Lung (tissue), 12 donors: ENCODE results near the gene STK38. TPM values are rescaled to one million over a fixed set of nuclear protein-coding genes. Genes with fewer than 3 reads are reported as not detected.

Experiments used
- ATAC-seq: fragments of 200-7000 bp; cut with Tn5 transposase; one replicate; pipeline ENCODE4 v1.9.1; 2020; ENCODE audit warnings: moderate number of reproducible peaks; ENCODE audit not compliant: insufficient read depth, low FRiP score
- DNase-seq, 3 donors: peaks; one replicate each; pipeline ENCODE4 v3.0.0-alpha.2; 2013 to 2017
- H3K27ac ChIP-seq, 2 donors: one replicate each; pipeline ENCODE4 v1.5.1; 2013; ENCODE audit warnings: mild to moderate bottlenecking in 2 of 2, moderate library complexity in 2 of 2, control low read depth in 1 of 2, inconsistent platforms in 1 of 2, low read depth in 1 of 2, low read length in 1 of 2
- H3K27me3 ChIP-seq, 3 donors: one replicate each; pipeline ENCODE4 v1.5.1; 2013; ENCODE audit warnings: low read length in 2 of 3; ENCODE audit not compliant: control insufficient read depth in 3 of 3, insufficient read depth in 3 of 3
- H3K36me3 ChIP-seq, 4 donors: one replicate each; pipeline ENCODE4 v1.5.1; 2013; ENCODE audit warnings: low read length in 4 of 4, mild to moderate bottlenecking in 1 of 4, moderate library complexity in 1 of 4; ENCODE audit not compliant: control insufficient read depth in 4 of 4, insufficient read depth in 4 of 4
- H3K4me1 ChIP-seq, 5 donors: one replicate each; pipeline ENCODE4 v1.5.1; 2013; ENCODE audit warnings: low read length in 5 of 5, mild to moderate bottlenecking in 2 of 5, moderate library complexity in 1 of 5; ENCODE audit not compliant: control insufficient read depth in 5 of 5, insufficient read depth in 5 of 5
- H3K4me3 ChIP-seq: one replicate; pipeline ENCODE4 v1.5.1; 2013; ENCODE audit warnings: mild to moderate bottlenecking, control low read depth, moderate library complexity
- H3K9ac ChIP-seq, 2 donors: one replicate each; pipeline ENCODE4 v1.5.1; 2013; ENCODE audit warnings: low read length in 2 of 2, control low read depth in 1 of 2; ENCODE audit not compliant: insufficient read depth in 1 of 2
- H3K9me3 ChIP-seq, 4 donors: one replicate each; pipeline ENCODE4 v1.5.1; 2013; ENCODE audit warnings: low read length in 3 of 4, mild to moderate bottlenecking in 1 of 4, moderate library complexity in 1 of 4; ENCODE audit not compliant: control insufficient read depth in 4 of 4, insufficient read depth in 3 of 4
- WGBS, 2 donors: extraction: QIAGEN DNeasy Blood & Tissue Kit; methylation state at CpG; one replicate each; pipeline ENCODE4 v1.1.7; 2013; 5-methylcytosine and 5-hydroxymethylcytosine counted together
- polyA plus RNA-seq, 2 donors: library from polyadenylated mRNA; stranded (reverse); fragments of 200-250 nt; gene quantifications; one replicate each; pipeline ENCODE4 v1.2.1, GENCODE V29; 2013
- total RNA-seq, 2 donors: library from RNA; depleted of rRNA in 1 of 2; stranded (reverse); fragments of >200 nt in 1 of 2; gene quantifications; one replicate each; pipeline ENCODE4 v1.2.1, GENCODE V29; 2014 to 2021
- TF ChIP-seq, protein P1 (sequence below): IDR thresholded peaks from 2 replicates; pipeline ENCODE4 v1.5.1; 2012; ENCODE audit warnings: mild to moderate bottlenecking; ENCODE audit errors: control extremely low read depth, extremely low read depth
- donor health status: control.
- donor health status: control.
- donor health status: Bipolar disorder and iron deficiency.
- donor health status: healthy.
- donor health status: DM: yes; HTN: yes; CAD: no.

The STK38 gene
- total and polyA plus RNA-seq, 4 donors = 16.7 to 36.1 (median 22.8) TPM

GRCh38 chr6:36525346-36525745 lies 21.9 kb downstream of the STK38 start:
- 69 to 84% methylated on average over 2 of the region's 2 CpGs for WGBS, 2 donors
- DNase-seq (no peak), ATAC-seq (no peak)
- TF ChIP-seq, protein P1, sequence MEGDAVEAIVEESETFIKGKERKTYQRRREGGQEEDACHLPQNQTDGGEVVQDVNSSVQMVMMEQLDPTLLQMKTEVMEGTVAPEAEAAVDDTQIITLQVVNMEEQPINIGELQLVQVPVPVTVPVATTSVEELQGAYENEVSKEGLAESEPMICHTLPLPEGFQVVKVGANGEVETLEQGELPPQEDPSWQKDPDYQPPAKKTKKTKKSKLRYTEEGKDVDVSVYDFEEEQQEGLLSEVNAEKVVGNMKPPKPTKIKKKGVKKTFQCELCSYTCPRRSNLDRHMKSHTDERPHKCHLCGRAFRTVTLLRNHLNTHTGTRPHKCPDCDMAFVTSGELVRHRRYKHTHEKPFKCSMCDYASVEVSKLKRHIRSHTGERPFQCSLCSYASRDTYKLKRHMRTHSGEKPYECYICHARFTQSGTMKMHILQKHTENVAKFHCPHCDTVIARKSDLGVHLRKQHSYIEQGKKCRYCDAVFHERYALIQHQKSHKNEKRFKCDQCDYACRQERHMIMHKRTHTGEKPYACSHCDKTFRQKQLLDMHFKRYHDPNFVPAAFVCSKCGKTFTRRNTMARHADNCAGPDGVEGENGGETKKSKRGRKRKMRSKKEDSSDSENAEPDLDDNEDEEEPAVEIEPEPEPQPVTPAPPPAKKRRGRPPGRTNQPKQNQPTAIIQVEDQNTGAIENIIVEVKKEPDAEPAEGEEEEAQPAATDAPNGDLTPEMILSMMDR = no peak
- Histone ChIP-seq H3K36me3 (peaks cover 12 to 33% (median 13%) of the 10 kb centered on the region in 4 donors), H3K9me3 (no peaks in the 10 kb centered on the region), H3K9ac (no peak overlapping the region), H3K27ac (no peak overlapping the region), H3K4me1 (peaks cover 0 to 12% (median 0%) of the 10 kb centered on the region in 5 donors), H3K4me3 (no peak overlapping the region), H3K27me3 (no peaks in the 10 kb centered on the region)

DNA sequence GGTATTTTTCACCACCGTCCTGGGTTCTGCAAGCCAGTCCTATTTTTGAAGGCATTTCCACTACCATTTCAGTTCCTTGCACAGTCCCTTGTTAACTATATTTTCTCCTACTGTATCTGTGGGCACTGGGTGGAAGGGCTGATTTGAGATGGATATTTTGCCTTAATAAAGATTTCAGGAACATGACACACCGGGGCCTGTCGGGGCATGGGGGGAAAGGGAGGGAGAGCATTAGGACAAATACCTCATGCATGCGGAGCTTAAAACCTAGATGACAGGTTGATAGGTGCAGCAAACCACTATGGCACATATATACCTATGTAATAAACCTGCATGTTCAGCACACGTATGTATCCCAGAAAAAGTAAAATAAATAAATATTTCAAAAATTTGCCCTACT lies 22.4 kb downstream of the STK38 start:
- TF ChIP-seq, protein P1 = no peak
- peaks cover 0 to 12% (median 0%) of the 10 kb centered on the region in 5 donors for H3K4me1 ChIP-seq
- peaks cover 12 to 37% (median 13%) of the 10 kb centered on the region in 4 donors for H3K36me3 ChIP-seq
- ATAC-seq = no peak
- WGBS, 2 donors = 87 to 96% methylated on average over 5 of the region's 5 CpGs
- no peaks in the 10 kb centered on the region for H3K9me3 ChIP-seq
- no peak for DNase-seq
- H3K4me3 ChIP-seq = no peak overlapping the region
- H3K27ac ChIP-seq = no peak overlapping the region
- H3K9ac ChIP-seq = no peak overlapping the region
- H3K27me3 ChIP-seq = no peaks in the 10 kb centered on the region

- ATAC-seq (no peak), DNase-seq (no peak)
- Histone ChIP-seq H3K9me3 (no peaks in the 10 kb centered on the region), H3K4me1 (peaks cover 0 to 12% (median 0%) of the 10 kb centered on the region in 5 donors), H3K4me3 (no peak overlapping the region), H3K9ac (no peak overlapping the region), H3K27ac (no peak overlapping the region), H3K27me3 (no peaks in the 10 kb centered on the region), H3K36me3 (peaks cover 14 to 44% (median 14%) of the 10 kb centered on the region in 4 donors)
- 85 to 86% methylated on average over 6 of the region's 6 CpGs for WGBS, 2 donors
- TF ChIP-seq, protein P1 = no peak
These were observed 23.3 kb downstream of the STK38 start for GRCh38 chr6:36523936-36524499.

- peaks cover 14 to 44% (median 15%) of the 10 kb centered on the region in 4 donors for H3K36me3 ChIP-seq
These were observed 23.8 kb downstream of the STK38 start for GRCh38 chr6:36523451-36523850.

More at GRCh38 chr6:36523451-36523850, 23.8 kb downstream of the STK38 start:
- no peak overlapping the region for H3K27ac ChIP-seq
- peaks cover 0 to 7% (median 0%) of the 10 kb centered on the region in 5 donors for H3K4me1 ChIP-seq
- ATAC-seq (no peak), DNase-seq (no peak)
- no peak overlapping the region for H3K4me3 ChIP-seq
- TF ChIP-seq, protein P1 = no peak
- H3K27me3 ChIP-seq = no peaks in the 10 kb centered on the region
- WGBS, 2 donors = 94 to 96% methylated on average over 8 of the region's 8 CpGs
- H3K9me3 ChIP-seq = no peaks in the 10 kb centered on the region
- no peak overlapping the region for H3K9ac ChIP-seq
